Heart right ventricle (tissue), 16 donors: Measurements from ENCODE around the gene PRTFDC1. TPM values are rescaled to one million over a fixed set of nuclear protein-coding genes. Genes with fewer than 3 reads are reported as not detected.
A peak's percentile ranks its signal among the peaks of the same experiment; 100 is the strongest.

Experiments
- ATAC-seq, 8 donors: fragments of 200-7000 bp; cut with Tn5 transposase; one replicate each; pipeline ENCODE4 v1.9.1; 2020; ENCODE audit warnings: mild to moderate bottlenecking in 8 of 8, moderate library complexity in 8 of 8, moderate number of reproducible peaks in 1 of 8
- DNase-seq, 2 donors: peaks; one replicate each; pipeline ENCODE4 v3.0.0-alpha.2; 2020
- H3K27ac ChIP-seq, 10 donors: fragments of 200-600 bp; sonication (generic) in 2 of 10; one replicate each; pipeline versions ENCODE4 v1.5.0 to v1.8.0; 2020 to 2022; ENCODE audit warnings: mild to moderate bottlenecking in 3 of 10
- H3K27me3 ChIP-seq, 7 donors: fragments of 200-600 bp; one replicate each; pipeline ENCODE4 v1.8.0; 2021 to 2022; ENCODE audit warnings: mild to moderate bottlenecking in 2 of 7
- H3K36me3 ChIP-seq, 9 donors: fragments of 200-600 bp; sonication (generic) in 1 of 9; one replicate each; pipeline versions ENCODE4 v1.5.0 to v1.8.0; 2020 to 2022; ENCODE audit warnings: mild to moderate bottlenecking in 2 of 9
- H3K4me1 ChIP-seq, 9 donors: fragments of 200-600 bp; sonication (generic) in 1 of 9; one replicate each; pipeline versions ENCODE4 v1.5.0 to v1.8.0; 2020 to 2022; ENCODE audit warnings: mild to moderate bottlenecking in 4 of 9
- H3K4me3 ChIP-seq, 10 donors: fragments of 200-600 bp; sonication (generic) in 2 of 10; one replicate each; pipeline versions ENCODE4 v1.5.0 to v1.8.0; 2020 to 2022; ENCODE audit warnings: mild to moderate bottlenecking in 7 of 10, moderate library complexity in 2 of 10
- H3K9me3 ChIP-seq, 11 donors: fragments of 200-600 bp in 10 of 11; sonication (generic) in 2 of 11; one replicate each; pipeline versions ENCODE4 v1.5.0 to v1.8.0; 2013 to 2022; ENCODE audit warnings: mild to moderate bottlenecking in 2 of 11, control low read depth in 1 of 11, moderate library complexity in 1 of 11
- CTCF ChIP-seq, 9 donors: fragments of 200-600 bp; sonication (generic) in 2 of 9; IDR thresholded peaks; one replicate each; pipeline versions ENCODE4 v1.5.0 to v1.8.0; 2021 to 2022; ENCODE audit warnings: antibody characterized with exemption in 9 of 9, mild to moderate bottlenecking in 5 of 9, moderate library complexity in 1 of 9
- WGBS, 2 donors: extraction: QIAGEN DNeasy Blood & Tissue Kit; methylation state at CpG; one replicate each; pipeline ENCODE4 v1.1.7; 2013; ENCODE audit warnings: inconsistent platforms in 1 of 2; 5-methylcytosine and 5-hydroxymethylcytosine counted together
- intact Hi-C, 10 donors: fragments of 100-400 bp; cut with DNase I; formaldehyde crosslinking; loops; one replicate each; pipeline versions ENCODE4 v1.11.1 to v1.14.2; 2022
- polyA plus RNA-seq, 2 donors: library from polyadenylated mRNA; stranded (reverse); fragments of 200-250 nt; gene quantifications; one replicate each; pipeline ENCODE4 v1.2.3, GENCODE V29; 2013
- total RNA-seq, 10 donors: library from RNA; stranded (reverse); fragmentation: NEBNext Ultra II Directional in 3 of 10; extraction: Animal tissue kit (Norgen Biotek cat#: 25700) in 3 of 10; gene quantifications; one replicate each; pipeline versions ENCODE4 v1.2.1 to v1.2.4, GENCODE V29; 2021 to 2023
- donor health status: Arrhythmogenic right ventricular cardiomyopathy.
- donor health status: ischemic (EF 13 %, LVEDD 7.1; RV severe dilation, severe dysfunction).
- donor health status: healthy with polysubstance abuse.
- donor health status: DM: no; HTN: yes; CAD: no.
- donor health status: DM: no; HTN: no; CAD: no.
- donor health status: ischemic (EF 25% LVEDD 6.9; RV normal size, moderate dysfunction).
- donor health status: ischemic (EF 25% LVEDD 5.7; RV mildly dilated, moderate dysfunction).
- donor health status: healthy.
- donor health status: DM: yes; HTN: yes; CAD: no.
- donor health status: Ischemic cardiomyopathy.
- donor health status: ischemic (EF 35%, LVEDD 5.7; RV mildly dilated, moderate dysfunction).
- donor health status: nonischemic (EF 11% LVEDD 7.7; RV severe dilation, severe dysfunction).
- donor health status: DM: yes; HTN: yes; CAD: no.
- donor health status: PGD.
- donor health status: ischemic (EF 29% LVEDD 5.4; RV normal size, mild dysfunction).
- donor health status: nonischemic (EF 23%, LVEDD 6.1; RV moderate dilation, normal function).

The PRTFDC1 gene
- total and polyA plus RNA-seq, 12 donors = 2.5 to 11.4 (median 5.0) TPM

- ATAC-seq (peak in 5 of 8 donors; percentile 28 to 82 (median 37)), DNase-seq (peak in 1 of 2 donors; percentile 37)
- intact Hi-C loops = no loop called here
- 84 to 85% methylated on average over 11 of the region's 11 CpGs for WGBS, 2 donors
- Histone ChIP-seq H3K4me3 (no peak overlapping the region), H3K27me3 (no peaks in the 10 kb centered on the region), H3K9me3 (no peaks in the 10 kb centered on the region), H3K36me3 (no peaks in the 10 kb centered on the region), H3K4me1 (peaks cover 0 to 15% (median 8%) of the 10 kb centered on the region in 9 donors), H3K27ac (no peak overlapping the region)
- no peak for TF ChIP-seq CTCF (IDR thresholded peaks at IDR 0.05)
These were observed 7.7 kb downstream of the PRTFDC1 start for GRCh38 chr10:24944512-24945255.

GRCh38 chr10:24938525-24938924 is 13.9 kb downstream of the PRTFDC1 start:
- no peak overlapping the region for H3K4me3 ChIP-seq
- no peak for DNase-seq
- H3K9me3 ChIP-seq = no peaks in the 10 kb centered on the region
- ATAC-seq = no peak
- no peak overlapping the region for H3K27ac ChIP-seq
- peaks cover 0 to 4% (median 0%) of the 10 kb centered on the region in 9 donors for H3K36me3 ChIP-seq
- intact Hi-C loops = no loop called here
- 79 to 84% methylated on average over 2 of the region's 2 CpGs for WGBS, 2 donors
- TF ChIP-seq CTCF (IDR thresholded peaks at IDR 0.05) = no peak
- no peaks in the 10 kb centered on the region for H3K27me3 ChIP-seq
- H3K4me1 ChIP-seq = no peaks in the 10 kb centered on the region

GRCh38 chr10:24938076-24938475 is 14.3 kb downstream of the PRTFDC1 start:
- DNase-seq (no peak), ATAC-seq (no peak)
- Histone ChIP-seq H3K4me3 (no peak overlapping the region), H3K4me1 (no peaks in the 10 kb centered on the region), H3K36me3 (peaks cover 0 to 4% (median 0%) of the 10 kb centered on the region in 9 donors), H3K27me3 (no peaks in the 10 kb centered on the region), H3K27ac (no peak overlapping the region), H3K9me3 (no peaks in the 10 kb centered on the region)
- TF ChIP-seq CTCF (IDR thresholded peaks at IDR 0.05) = no peak
- intact Hi-C loops = no loop called here
- 86 to 92% methylated on average over 5 of the region's 5 CpGs for WGBS, 2 donors

GRCh38 chr10:24935504-24936292 is 16.7 kb downstream of the PRTFDC1 start:
- Histone ChIP-seq H3K27me3 (no peaks in the 10 kb centered on the region), H3K27ac (no peak overlapping the region), H3K4me1 (no peaks in the 10 kb centered on the region), H3K4me3 (no peak overlapping the region), H3K36me3 (peaks cover 0 to 4% (median 0%) of the 10 kb centered on the region in 9 donors), H3K9me3 (no peaks in the 10 kb centered on the region)
- no peak for TF ChIP-seq CTCF (IDR thresholded peaks at IDR 0.05)
- intact Hi-C loops = no loop called here
- no peak for ATAC-seq
- WGBS, 2 donors = 85% methylated on average over 8 of the region's 8 CpGs
- no peak for DNase-seq
